Prostate gland (tissue), 2 donors: ENCODE measurements around the gene IGSF23.

Experiments used
- CTCF ChIP-seq, 4 experiments: fragments of 200-600 bp in 2 of 4; fragments of 450-650 bp in 2 of 4; sonication (generic) in 2 of 4; IDR thresholded peaks; 1 replicate in 3 of 4; 2 replicates in 1 of 4; pipeline ENCODE4 v1.5.1; 2016 to 2019; ENCODE audit warnings: antibody characterized with exemption in 4 of 4, mild to moderate bottlenecking in 2 of 4, moderate library complexity in 2 of 4
- POLR2A ChIP-seq: fragments of 450-650 bp; IDR thresholded peaks from one replicate; pipeline ENCODE4 v1.6.1; 2016; ENCODE audit warnings: antibody characterized with exemption, mild to moderate bottlenecking

DNA sequence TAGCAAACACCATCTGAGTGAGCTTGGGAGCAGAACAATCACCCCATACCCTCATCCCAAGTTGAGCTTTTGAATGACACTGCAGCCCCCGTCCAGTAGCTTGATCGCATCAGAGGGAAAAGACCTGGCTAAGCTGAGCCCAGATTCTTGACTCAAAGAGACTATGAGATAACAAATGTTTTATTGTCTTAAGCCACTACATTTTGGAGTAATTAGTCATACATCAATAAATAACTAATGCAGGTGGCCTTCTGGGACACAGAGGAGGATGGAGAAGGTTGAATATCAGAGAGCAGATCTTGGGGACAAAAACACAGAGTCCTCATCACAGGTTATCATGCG is 24.6 kb upstream of the IGSF23 start:
- TF ChIP-seq CTCF (IDR thresholded peaks at IDR 0.05) (no peak), POLR2A (no peak)
